ENCODE data around the gene ASB3.
"Not testable (repeated sequence)": the region's sequence is repeated elsewhere in the genome, so short reads cannot be mapped to it uniquely, and the experiment has no call there.

The ASB3 gene, protein sequence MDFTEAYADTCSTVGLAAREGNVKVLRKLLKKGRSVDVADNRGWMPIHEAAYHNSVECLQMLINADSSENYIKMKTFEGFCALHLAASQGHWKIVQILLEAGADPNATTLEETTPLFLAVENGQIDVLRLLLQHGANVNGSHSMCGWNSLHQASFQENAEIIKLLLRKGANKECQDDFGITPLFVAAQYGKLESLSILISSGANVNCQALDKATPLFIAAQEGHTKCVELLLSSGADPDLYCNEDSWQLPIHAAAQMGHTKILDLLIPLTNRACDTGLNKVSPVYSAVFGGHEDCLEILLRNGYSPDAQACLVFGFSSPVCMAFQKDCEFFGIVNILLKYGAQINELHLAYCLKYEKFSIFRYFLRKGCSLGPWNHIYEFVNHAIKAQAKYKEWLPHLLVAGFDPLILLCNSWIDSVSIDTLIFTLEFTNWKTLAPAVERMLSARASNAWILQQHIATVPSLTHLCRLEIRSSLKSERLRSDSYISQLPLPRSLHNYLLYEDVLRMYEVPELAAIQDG

DNA sequence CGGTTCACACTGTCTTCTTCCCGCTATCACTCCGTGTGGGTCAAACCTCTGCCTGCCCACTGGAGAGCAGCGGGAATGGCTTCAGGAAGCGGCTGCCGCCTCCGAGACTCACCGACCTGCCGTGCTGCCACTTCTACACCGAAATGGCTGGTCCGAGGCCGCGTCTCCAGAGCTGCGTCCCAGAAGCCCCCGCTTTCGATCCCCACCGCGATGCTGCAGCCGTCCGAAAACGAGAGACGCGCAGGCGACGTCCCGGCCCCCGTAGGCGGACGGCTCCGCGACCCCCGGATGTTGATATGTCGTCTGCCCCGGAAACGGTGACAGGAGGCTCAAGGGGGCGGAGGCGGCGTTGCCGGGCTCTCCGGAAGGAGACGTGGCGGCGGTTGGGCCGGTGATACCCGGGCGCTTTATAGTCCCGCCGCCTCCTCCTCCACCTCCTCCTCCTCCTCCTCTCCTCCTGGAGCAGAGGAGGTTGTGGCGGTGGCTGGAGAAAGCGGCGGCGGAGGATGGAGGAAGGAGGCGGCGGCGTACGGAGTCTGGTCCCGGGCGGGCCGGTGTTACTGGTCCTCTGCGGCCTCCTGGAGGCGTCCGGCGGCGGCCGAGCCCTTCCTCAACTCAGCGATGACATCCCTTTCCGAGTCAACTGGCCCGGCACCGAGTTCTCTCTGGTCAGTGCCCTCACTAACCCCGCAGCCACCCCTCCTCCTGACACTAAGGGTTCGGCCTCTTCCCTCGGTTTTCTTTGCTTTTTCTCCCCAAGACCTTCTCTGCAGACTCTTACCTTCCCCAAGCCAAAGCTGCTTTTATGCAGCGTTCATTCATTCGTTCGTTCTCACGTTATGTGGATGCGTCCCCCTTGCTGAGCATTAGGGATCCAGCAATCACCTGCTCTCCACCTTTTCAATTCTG lies at the start of gene ASB3, which contains the start of gene ERLEC1:
Gene ASB3, minus strand, starts transcription at position 249 of the 909 bp plus-strand sequence. CDS start 21,381 bp downstream, outside the sequence.
Gene ERLEC1, plus strand, starts transcription at position 340 of the 909 bp plus-strand sequence. Its CDS starts 167 bp downstream, at position 507.
- DNase-seq (ENCODE audit: low read depth): peak; percentile 50
- TF ChIP-seq, protein P1, sequence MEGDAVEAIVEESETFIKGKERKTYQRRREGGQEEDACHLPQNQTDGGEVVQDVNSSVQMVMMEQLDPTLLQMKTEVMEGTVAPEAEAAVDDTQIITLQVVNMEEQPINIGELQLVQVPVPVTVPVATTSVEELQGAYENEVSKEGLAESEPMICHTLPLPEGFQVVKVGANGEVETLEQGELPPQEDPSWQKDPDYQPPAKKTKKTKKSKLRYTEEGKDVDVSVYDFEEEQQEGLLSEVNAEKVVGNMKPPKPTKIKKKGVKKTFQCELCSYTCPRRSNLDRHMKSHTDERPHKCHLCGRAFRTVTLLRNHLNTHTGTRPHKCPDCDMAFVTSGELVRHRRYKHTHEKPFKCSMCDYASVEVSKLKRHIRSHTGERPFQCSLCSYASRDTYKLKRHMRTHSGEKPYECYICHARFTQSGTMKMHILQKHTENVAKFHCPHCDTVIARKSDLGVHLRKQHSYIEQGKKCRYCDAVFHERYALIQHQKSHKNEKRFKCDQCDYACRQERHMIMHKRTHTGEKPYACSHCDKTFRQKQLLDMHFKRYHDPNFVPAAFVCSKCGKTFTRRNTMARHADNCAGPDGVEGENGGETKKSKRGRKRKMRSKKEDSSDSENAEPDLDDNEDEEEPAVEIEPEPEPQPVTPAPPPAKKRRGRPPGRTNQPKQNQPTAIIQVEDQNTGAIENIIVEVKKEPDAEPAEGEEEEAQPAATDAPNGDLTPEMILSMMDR (IDR thresholded peaks at IDR 0.05; ENCODE audit: low read depth, low read length, missing control alignments): no peak
- H3K4me3 ChIP-seq (ENCODE audit: low read depth, low read length): peak within 1 kb of the TSS; percentile 74

DNA sequence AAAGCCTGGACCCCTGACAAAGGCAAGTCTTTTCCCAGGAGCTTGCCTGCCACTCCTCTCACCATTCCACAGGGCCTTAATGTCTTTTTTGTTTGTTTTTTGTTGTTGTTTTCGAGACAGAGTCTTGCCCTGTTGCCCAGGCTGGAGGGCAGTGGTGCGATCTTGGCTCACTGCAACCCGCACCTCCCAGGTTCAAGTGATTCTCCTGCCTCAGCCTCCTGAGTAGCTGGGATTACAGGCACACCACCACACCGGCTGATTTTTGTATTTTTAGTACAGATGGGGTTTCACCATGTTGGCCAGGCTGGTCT lies 43.2 kb upstream of the ASB3 start:
- not testable (repeated sequence) for DNase-seq (ENCODE audit: low read depth)

DNA sequence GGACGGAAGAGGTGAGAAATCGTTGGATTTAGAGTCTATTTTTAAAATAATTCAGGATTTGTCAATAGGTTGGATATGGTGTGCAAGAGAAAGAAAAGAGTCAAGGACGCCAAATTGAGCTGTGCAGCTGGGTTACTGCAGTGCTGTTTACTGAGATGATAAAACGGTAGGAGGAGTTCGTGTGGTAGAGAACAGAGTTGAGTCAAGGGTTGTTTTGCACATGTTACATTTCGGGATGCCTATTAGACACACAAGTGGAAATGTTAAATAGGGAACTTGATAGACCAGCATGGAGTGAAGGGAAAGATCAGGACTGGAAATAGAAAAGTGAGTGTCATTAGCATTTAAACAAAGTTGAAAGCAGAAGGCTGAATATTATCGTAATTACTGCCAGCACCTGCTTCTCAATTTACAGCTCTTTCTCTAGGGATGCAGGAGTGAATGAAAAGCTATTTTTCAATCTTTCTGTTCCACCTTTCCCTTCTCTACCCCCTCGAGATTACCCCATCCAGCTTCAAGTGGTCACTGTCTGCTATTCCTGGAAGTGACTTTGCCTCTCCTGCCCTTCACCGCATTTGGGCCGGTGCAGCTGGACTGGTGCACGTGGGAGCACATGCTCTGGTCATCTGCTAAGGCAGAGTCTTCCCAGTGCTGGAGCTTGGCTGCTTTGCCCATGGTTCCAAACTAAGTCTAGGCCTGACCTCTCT lies 42.7 kb upstream of the ASB3 start:
- DNase-seq (ENCODE audit: low read depth): no peak
- H3K4me3 ChIP-seq (ENCODE audit: low read depth, low read length): no peak overlapping the region
- TF ChIP-seq, protein P1 (IDR thresholded peaks at IDR 0.05; ENCODE audit: low read depth, low read length, missing control alignments): no peak

More for the DNA sequence above, 43.2 kb upstream of the ASB3 start:
- H3K4me3 ChIP-seq (ENCODE audit: low read depth, low read length): not testable (repeated sequence)

DNA sequence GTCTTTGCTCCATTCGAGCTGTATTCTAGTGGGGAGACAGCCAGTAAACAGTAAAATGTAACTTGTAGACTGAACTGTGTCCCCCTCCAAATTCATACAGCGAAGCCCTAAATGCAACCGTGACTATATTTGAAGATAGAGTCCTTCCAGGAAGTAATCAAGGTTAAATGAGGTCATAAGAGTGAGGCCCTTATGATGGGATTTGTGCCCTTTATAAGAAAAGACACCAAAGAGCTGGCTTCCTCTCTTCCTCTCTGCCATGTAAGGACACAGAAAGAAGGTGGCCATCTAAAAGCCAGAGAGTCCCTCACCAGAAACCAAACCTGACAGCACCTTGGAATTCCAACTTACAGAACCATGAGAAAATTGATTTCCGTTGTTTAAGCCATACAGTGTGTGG lies 41.6 kb upstream of the ASB3 start:
- DNase-seq (ENCODE audit: low read depth): no peak
- no peak overlapping the region for H3K4me3 ChIP-seq (ENCODE audit: low read depth, low read length)
- TF ChIP-seq, protein P1 (IDR thresholded peaks at IDR 0.05; ENCODE audit: low read depth, low read length, missing control alignments): no peak

DNA sequence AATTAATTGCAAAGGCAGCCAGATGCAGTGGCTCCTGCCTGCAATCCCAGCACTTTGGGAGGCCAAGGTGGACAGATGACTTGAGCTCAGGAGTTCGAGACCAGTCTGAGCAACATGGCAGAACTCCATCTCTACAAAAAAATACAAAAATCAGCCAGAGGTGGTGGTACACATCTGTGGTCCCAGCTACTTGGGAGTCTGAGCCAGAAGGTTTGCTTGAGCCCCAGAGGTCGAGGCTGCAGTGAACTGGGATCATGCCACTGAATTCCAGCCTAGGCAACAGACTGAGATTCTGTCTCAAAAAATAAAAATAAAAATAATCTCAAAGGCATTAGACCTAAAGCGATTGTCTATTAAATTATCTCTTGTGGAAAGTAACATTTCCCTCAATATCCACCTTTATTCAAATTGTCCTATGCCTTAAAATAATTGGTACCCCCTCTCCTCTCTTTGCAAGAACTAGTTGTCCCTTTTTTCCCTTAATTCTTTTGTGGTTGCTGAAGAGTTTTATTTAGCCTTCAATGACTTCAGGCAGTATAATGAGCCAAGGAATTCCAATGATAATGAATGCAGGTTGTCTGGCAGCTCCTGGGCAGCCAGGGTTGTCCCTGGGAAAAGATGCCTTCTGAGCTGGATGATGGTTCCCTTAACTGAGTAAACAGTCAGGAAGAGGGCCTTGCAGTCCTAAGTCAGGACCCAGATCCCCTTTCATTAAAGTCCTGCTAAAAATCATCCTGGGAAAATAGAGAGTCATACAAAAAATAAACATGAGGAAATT lies 40.8 kb upstream of the ASB3 start:
- no peak overlapping the region for H3K4me3 ChIP-seq (ENCODE audit: low read depth, low read length)
- DNase-seq (ENCODE audit: low read depth): no peak
- TF ChIP-seq, protein P1 (IDR thresholded peaks at IDR 0.05; ENCODE audit: low read depth, low read length, missing control alignments): no peak

DNA sequence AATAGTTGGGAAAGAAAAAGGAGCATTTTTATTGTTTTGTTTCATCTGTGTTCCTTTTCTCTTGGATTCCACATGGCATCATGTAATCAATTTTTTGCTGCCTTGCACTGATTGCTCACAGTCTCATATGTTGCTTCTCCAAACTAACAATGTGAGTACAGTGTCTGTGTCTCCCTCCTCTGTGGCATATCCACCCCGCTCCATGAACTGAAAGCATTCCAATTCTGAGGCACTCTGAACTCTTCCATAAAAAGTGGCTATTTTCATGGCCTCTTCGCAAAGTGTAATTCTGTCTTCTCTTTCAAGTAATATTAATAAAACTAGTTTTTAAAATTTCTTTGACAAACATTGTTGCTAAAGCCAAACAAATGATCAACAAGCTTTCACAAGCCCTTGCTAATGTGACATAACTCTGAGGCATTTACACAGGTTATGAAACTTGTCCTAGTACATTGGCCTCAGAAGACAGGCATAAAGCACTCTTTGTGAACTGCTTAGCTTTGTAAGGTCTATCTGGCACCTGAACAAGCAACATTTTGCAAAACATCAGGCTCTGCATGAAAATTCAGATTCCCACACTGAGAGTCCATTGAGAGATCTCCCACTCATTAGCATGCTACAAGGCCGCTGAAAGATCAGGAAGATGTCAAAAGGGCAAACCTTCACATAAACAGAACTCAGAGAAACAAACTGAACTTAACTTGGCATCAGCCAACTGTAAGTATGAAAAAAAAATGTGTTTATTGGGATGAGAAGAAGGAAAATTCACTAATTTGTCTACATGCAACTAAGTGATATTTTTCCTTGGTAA lies 40.0 kb upstream of the ASB3 start:
- no peak for DNase-seq (ENCODE audit: low read depth)
- TF ChIP-seq, protein P1 (IDR thresholded peaks at IDR 0.05; ENCODE audit: low read depth, low read length, missing control alignments): no peak
- no peak overlapping the region for H3K4me3 ChIP-seq (ENCODE audit: low read depth, low read length)

All from GM12864 (cell line).